NCI-H187 (cell line): ENCODE measurements around the gene XPNPEP2.
A peak's percentile ranks its signal among the peaks of the same experiment; 100 is the strongest.
"Not testable (repeated sequence)": the region's sequence is repeated elsewhere in the genome, so short reads cannot be mapped to it uniquely, and the experiment has no call there.

ENCODE experiments used
- DNase-seq, 2 experiments: peaks; one replicate each; lab custom pipeline; 2025; lab: John Stamatoyannopoulos, UW

The XPNPEP2 gene

GRCh38 chrX:129719931-129720530 lies 18.7 kb upstream of the XPNPEP2 start:
- DNase-seq, result no peak

- no peak for DNase-seq
Observed at GRCh38 chrX:129720741-129721140, 18.0 kb upstream of the XPNPEP2 start.

GRCh38 chrX:129721414-129721813 lies 17.4 kb upstream of the XPNPEP2 start:
- no peak for DNase-seq

GRCh38 chrX:129721870-129722269 lies 16.9 kb upstream of the XPNPEP2 start:
- no peak for DNase-seq

GRCh38 chrX:129723511-129723910 lies 15.3 kb upstream of the XPNPEP2 start:
- DNase-seq, result no peak

DNA sequence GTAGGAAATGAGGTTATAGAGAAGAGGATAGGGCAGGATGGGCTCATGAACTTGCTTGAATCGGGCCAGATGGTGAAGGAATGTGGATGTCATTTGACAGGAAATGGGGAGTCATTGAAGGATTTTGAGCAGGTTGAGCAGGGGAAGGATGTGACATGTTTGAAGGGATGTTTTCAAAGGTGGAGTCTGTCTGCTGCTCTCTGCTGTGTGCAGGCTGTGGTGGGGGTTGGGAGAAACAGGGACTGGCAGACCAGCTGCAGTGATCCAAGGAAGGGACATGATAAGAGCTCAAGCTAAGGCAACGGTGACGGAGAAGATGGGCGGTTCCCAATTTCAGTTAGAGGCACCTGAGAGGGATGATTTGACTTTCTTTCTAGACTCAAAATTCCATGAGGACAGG lies 14.0 kb upstream of the XPNPEP2 start:
- no peak for DNase-seq

GRCh38 chrX:129726307-129727111 lies 12.3 kb upstream of the XPNPEP2 start:
- peak in 1 of 2 experiments; percentile 6 for DNase-seq

DNA sequence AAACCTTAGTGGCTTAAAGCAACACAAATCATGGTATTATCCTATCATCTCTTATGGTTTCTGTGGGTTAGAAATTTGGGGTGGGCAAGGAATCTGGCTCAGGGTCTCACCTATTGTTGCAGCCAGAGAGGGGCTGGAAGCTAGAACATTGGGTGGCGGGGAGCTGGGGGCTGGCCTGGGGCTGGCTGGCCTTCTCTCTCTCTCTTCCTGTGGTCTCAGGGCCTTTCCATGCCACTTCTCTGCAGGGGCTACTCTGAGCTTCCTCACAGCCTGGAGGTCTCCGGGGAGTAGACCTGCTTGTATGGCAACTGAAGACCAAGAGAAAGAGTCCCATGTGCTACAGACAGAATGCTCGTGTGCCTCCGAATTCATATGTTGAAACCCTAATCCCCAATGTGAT lies 10.7 kb upstream of the XPNPEP2 start:
- DNase-seq, result no peak

GRCh38 chrX:129731228-129731627 lies 7.6 kb upstream of the XPNPEP2 start:
- no peak for DNase-seq

- no peak for DNase-seq
Observed at GRCh38 chrX:129732857-129733256, 5.9 kb upstream of the XPNPEP2 start.

DNA sequence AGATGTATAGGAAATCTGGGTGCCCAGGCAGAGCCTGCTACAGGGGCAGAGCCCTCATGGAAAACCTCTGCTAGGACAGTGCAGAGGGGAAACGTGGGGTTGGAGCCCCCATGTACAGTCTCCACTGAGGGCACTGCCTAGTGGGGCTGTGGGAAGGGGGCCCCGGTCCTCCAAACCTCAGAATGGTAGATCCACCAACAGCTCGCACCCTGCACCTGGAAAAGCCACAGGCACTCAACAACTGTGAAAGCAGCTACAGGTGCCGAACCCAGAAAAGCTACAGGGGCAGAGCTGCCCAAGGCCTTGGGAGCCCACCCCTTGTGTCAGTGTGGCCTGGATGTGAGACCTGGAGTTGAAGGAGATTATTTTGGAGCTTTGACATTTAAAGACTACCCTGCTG lies 5.4 kb upstream of the XPNPEP2 start:
- DNase-seq, result no peak

- no peak for DNase-seq
Observed at GRCh38 chrX:129736491-129736890, 2.3 kb upstream of the XPNPEP2 start.

GRCh38 chrX:129737916-129738315 lies 863 bp upstream of the XPNPEP2 start:
- DNase-seq, result no peak

DNA sequence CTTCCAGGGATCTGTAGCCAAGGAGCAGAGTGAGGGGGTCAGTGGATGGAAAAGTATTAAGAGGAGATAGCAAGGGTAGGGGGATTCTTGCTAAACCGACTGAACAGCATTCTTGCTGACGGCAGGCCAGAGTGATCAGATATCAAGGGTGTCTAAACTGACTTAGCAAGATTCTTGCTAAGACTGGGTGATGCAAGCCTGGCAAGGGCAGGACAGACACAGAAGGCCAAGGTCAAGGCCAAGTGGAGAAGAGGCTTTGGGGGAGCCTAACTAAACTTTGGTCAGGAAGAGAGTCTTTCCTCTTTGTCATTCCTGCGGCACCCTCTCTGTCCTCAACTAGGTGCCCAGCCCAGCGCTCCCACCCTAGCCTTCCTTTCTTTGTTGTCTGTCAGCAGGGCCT lies 799 bp downstream of the XPNPEP2 start:
- no peak for DNase-seq

- DNase-seq, result no peak
Observed at GRCh38 chrX:129741880-129742758, 3.3 kb downstream of the XPNPEP2 start.

DNA sequence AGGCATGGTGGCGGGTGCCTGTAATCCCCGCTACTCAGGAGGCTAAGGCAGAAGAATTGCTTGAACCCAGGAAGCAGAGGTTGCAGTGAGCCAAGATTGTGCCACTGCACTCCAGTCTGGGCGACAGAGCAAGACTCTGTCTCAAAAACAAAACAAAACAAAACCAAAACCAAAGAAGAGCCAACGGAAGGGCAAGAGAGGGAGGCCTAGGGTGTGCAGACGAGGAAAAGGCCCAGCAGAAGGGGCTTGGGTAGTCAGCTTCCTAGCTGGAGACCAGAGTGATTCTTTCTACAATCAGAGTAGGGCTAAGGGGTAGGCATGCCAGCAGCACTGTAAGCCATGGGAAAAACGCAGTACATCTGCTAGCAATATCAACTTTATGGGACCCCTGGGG lies 4.0 kb downstream of the XPNPEP2 start:
- not testable (repeated sequence) for DNase-seq

GRCh38 chrX:129743821-129744220 lies 5.0 kb downstream of the XPNPEP2 start:
- no peak for DNase-seq

GRCh38 chrX:129744861-129745321 lies 6.1 kb downstream of the XPNPEP2 start:
- DNase-seq, result no peak

- no peak for DNase-seq
Observed at GRCh38 chrX:129746557-129747470, 8.0 kb downstream of the XPNPEP2 start.

DNA sequence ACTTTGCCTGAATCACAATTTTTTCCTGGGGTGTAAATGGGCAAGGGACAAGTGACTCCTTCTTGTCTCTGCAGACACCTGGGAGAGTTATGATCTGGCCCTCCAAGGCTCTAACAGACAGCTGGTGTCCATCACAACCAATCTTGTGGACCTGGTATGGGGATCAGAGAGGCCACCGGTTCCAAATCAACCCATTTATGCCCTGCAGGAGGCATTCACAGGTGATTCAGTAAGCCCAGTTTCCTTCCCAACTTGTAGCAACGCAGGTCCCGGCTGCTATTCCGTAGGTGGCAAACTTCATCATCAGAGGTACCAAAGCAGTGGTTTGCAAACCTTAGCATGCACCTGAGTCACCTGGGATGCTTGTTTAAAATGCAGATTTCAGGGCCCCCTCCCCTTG lies 8.8 kb downstream of the XPNPEP2 start:
- no peak for DNase-seq

GRCh38 chrX:129748305-129748704 lies 9.5 kb downstream of the XPNPEP2 start:
- DNase-seq, result no peak

DNA sequence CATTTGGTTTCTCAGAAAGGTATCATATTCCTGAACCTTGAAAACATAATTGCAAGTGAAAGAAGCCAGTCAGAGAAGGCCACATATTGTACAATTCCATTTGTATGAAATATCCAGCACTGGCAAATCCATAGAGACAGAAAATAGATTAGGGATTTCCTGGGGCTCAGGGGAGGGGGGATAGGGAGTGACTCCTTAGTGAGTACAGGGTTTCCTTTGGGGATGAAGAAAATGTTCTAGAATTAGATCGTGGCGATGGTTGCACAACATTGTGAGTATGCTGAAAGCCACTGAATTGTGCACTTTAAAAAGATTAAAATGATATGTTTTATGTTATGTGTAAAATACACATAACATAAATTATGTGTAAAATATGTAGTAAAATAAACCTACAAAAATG lies 10.3 kb downstream of the XPNPEP2 start:
- no peak for DNase-seq
